ENCODE results near the gene H2AZ1.

Gene H2AZ1

DNA sequence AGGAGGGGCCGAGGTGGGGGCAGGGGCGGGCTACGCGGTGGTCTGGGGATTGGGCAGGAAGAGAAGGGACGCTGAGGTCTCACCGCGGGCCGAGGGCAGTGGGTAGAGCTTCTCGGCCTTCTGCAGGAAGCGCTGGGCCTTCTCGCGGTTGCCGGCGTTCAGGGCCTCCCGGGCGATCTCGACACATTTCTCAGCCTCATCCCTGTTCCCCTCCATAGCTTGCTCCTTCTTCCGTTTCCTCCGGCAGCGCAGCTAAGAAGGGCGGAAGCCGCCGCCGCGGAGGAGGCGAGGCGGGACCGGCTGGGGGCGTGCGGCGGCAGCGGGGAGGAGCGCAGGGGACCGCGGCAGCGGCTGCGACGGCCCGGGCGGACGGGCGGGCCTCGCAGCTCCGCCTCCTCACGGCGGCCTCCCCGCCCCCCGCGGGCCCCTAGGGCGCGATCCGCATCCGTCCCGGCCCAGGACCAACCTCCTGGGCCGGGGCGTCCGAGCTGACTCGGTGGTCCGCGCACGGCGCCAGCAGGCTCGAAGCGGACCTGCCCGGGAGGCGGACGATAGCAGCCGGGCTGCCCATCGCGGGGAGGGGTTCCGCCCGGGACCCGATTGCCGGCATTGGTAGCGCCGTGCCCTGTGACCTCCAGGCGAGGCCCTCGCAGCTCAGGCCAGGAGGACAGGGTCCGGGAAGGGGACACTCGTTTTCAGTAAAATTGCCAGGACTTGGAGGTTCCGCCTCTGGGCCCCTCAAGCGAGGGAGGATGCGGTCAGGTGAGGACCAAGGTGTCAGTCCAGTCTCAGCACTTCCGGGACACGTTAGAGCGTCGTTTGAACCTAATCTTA is 3.5 kb downstream of the H2AZ1 start, which contains the start of gene DNAJB14:
Gene DNAJB14 (minus strand): TSS at position 263 of the 834 bp plus-strand sequence. CDS start 47 bp downstream, at position 216.
- DNase-seq (ENCODE audit: low read depth) = peak; percentile 55

DNA sequence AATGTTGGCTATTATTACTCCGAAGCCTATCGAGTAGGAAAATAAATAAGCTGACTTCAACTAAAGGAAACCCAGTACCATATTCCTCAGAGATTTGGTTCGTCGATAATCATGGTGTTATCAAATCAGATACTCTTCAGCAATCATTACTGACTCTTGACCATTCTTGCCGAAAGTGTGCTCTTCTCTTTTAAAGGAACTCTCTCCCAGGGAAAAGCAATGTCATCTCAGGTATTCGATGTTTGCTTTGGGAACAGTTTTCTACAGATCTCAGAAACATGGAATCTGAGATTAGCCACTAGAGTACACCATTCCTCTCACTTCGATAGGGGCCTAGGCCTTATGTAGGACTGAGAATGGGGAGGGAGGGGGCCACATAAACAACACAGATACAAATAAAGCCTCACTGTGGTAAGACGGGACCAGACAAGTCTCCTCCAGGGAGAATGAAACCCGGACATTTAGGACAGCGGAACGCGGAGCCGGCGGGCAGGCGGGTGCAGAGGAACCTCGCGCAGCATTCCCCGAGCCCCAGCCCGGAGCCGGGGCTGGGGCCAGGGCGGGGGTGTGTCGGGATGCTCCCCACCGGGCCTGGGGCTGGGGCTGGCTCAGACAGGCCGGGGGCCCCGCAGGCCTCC is 4.2 kb downstream of the H2AZ1 start:
- DNase-seq (ENCODE audit: low read depth) = no peak

DNA sequence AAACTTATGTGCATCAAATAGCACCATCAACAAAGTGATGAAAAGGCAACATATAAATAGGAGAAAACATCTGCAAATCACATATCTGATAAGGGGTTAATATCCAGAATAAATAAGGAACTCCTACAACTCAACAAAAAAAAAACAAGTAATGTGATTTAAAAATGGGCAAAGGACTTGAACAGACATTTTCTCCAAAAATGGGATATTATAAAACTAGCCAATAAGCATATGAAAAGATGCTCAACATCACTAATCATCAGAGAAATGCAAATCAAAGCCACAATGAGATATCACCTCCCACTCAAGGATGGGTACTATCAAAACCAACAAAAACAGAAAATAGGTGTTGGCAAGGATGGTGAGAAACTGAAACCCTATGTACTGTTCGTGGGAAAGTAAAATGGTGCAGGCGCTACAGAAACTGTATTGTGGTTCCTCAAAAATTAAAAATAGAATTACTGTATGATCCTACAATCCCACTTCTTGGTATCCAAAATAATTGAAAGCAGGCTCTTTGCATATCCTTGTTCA is 6.1 kb downstream of the H2AZ1 start:
- DNase-seq (ENCODE audit: low read depth) = no peak

DNA sequence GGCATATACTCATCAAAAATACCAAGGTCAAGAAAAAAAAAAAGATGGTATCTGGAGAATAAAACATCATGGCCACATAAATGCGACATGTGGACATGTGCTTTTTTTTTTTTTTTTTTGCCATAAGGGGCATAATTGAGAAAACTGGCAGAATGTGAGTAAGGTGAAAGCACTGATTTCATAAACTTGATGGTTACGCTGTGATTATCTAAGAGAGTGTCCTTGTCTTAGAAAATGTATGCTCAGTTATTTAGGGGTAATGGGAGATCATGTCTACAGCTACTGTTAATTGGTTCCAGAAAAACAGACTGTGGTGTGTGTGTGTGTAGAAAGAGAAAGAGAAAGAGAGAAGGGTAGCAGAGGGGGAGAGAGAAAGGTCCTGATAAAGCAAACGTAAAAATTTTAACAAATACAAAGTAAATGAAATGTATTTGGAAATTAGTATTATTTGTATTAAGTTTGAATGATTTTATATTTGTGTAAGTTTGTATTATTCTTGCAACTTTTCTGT is 11.8 kb downstream of the H2AZ1 start:
- no peak for DNase-seq (ENCODE audit: low read depth)

DNA sequence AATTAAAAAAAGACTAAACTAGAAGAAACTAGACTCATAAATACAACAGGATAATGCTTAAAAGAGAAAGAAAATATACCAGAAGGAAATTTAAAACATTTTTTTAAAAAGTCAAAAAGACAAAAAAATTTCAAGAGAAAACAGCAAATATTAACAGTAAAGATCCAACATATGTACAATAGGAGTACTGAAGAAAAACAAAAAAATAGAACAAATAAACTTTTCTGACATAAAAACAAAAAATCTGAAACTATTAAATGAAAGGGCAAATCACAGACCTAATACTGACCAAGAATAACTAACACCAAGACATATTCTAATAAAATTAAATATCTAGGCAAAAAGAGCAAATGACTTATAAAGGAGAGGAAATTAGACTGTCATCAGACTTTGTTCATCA is 15.2 kb downstream of the H2AZ1 start:
- DNase-seq (ENCODE audit: low read depth) = no peak

DNA sequence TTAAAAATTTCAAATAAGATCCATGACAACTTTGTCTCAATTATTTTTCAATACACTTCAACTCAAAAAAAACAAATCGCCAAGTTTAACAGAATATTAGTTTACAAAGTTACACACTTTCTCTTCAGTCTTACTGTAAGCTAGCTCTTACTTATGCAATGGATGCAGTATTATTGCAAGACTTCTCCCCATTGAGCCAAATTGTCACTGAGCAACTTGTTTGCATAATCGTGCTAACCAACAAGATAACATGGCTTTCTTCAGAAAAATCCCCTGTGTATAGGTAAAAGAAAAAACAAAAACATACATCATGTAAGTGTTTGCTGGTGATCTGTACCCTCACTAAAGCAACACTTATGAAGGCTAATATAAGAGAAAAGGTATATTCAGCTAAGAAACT is 22.5 kb downstream of the H2AZ1 start:
- no peak for DNase-seq (ENCODE audit: low read depth)

DNA sequence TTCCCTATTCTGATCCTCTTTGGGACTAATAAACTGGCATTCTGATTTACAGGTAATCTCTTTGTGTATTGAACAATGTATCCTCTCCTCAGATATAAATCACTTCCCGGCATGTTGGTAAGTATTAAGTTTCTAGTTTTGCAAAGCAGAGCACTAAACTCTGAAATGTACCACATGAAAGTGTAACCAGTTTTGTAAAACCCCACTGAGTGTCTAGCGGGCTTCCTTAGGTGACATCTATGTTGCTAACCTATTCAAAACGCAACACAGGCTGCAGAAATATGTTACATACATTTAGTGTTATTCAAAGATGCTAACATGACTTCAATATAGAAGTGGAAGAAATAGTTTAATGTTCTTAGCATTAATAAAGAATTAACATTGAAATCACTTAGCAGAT is 28.9 kb downstream of the H2AZ1 start:
- DNase-seq (ENCODE audit: low read depth) = no peak

DNA sequence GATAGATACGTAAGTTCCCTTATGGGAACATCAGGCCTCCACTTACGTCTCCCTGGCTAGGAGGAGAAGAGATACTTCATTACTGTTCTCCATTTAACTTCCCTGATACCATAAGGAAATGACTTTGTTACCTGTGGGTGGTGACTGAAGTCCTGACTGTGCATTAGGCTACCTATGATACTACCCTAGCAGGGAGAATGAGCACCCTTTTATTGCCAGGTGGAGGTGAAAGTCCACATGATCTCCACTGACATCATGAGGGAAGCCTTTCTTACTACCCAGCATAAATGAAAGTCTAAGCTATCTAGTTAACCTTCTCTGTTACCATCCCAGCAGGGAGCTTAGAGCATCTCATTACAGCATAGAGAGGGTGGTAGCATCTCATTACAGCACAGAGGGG is 31.4 kb downstream of the H2AZ1 start:
- no peak for DNase-seq (ENCODE audit: low read depth)

DNA sequence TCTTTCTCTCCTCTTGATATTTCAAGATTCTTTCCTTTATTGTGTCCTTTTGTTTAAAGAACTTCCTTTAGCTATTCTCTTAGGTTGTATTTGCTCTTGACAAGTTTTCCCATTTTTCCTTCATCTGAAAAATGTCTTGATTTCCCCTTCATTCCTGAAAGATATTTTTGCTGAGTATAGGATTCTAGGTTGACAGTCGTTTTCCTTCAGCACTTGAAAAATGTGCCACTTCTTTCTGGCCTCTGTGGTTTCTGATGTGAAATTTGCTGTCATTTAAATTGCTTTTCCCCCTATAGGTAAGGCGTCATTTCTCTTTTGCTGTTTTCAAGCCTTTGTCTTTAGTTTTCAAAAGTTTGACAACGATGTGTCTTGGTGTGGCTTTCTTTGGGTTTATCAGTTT is 32.5 kb downstream of the H2AZ1 start:
- DNase-seq (ENCODE audit: low read depth) = no peak

DNA sequence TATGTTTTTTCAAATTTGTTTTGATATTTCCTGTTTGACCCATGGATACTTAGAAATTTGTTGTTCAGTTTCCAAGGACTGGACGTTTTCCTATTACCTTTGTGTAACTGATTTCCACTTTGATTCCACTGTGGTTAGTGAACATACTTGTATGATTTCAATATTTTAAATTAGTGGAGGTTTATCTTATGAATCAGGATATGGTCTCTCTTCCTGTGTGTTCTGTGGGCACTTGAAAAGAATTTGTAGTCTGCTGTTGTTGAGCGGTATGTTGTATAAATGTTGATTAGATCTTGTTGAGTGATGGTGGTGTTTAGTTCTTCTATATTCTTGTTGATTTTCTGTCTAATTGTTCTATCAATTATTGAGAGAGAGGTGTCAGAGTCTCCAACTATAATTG is 34.6 kb downstream of the H2AZ1 start:
- no peak for DNase-seq (ENCODE audit: low read depth)

Measured in stromal cell of bone marrow (primary cell).